Lower leg skin (tissue), 3 donors: ENCODE measurements around the gene C14orf119.

Experiments used
- POLR2A ChIP-seq, 2 donors: fragments of 450-650 bp; IDR thresholded peaks; one replicate each; pipeline ENCODE4 v1.6.1; 2016 to 2017; ENCODE audit warnings: antibody characterized with exemption in 2 of 2, mild to moderate bottlenecking in 1 of 2, moderate library complexity in 1 of 2
- TF ChIP-seq, protein P1 (sequence below), 3 donors: fragments of 450-650 bp; IDR thresholded peaks; one replicate each; pipeline ENCODE4 v1.5.1; 2016; ENCODE audit warnings: antibody characterized with exemption in 3 of 3, mild to moderate bottlenecking in 3 of 3, moderate library complexity in 2 of 3

DNA sequence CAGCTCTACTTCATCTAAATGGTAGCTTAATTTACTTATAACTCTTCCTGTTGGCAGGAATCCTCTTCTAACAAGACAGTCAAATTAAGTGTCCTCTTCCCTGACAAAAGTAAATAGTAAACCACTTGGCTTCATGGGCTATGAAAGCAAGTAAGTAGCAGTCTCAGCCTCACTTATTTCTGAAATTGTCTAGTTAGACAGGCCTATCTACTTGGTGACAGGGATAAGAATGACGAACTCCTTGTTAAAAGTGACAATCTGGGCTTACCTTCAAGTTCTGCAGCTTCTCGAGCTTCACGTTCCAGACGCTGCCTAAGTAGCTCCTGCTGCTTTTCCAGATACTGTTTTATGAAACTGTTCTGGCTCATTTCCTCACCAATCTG is 5.1 kb upstream of the C14orf119 start:
- TF ChIP-seq POLR2A (IDR thresholded peaks at IDR 0.05), result no peak
- TF ChIP-seq, protein P1, sequence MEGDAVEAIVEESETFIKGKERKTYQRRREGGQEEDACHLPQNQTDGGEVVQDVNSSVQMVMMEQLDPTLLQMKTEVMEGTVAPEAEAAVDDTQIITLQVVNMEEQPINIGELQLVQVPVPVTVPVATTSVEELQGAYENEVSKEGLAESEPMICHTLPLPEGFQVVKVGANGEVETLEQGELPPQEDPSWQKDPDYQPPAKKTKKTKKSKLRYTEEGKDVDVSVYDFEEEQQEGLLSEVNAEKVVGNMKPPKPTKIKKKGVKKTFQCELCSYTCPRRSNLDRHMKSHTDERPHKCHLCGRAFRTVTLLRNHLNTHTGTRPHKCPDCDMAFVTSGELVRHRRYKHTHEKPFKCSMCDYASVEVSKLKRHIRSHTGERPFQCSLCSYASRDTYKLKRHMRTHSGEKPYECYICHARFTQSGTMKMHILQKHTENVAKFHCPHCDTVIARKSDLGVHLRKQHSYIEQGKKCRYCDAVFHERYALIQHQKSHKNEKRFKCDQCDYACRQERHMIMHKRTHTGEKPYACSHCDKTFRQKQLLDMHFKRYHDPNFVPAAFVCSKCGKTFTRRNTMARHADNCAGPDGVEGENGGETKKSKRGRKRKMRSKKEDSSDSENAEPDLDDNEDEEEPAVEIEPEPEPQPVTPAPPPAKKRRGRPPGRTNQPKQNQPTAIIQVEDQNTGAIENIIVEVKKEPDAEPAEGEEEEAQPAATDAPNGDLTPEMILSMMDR (IDR thresholded peaks at IDR 0.05), result no peak
